ENCODE measurements around the gene PADI4. TPM values are rescaled to one million over a fixed set of nuclear protein-coding genes. Genes with fewer than 3 reads are reported as not detected.
"Not testable (repeated sequence)": the region's sequence is repeated elsewhere in the genome, so short reads cannot be mapped to it uniquely, and the experiment has no call there.

The PADI4 gene
- total RNA-seq, 1 donor from 2014 or later, result 2.7 TPM

DNA sequence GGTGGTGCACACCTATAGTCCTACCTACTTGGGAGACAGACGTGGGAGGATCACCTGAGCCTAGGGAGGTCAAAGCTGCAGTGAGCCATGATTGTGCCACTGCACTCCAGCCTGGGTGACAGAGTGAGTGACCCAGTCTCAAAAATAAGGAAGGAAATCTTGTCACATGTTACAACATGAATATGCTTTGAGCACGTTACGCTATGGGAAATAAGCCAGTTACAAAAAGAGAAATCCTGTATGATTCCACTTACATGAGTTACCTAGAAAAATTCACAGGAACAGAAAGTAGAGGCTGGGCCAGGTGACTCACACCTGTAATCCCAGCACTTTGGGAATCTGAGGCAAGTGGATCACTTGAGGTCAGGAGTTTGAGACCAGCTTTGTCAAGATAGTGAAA, 57.3 kb downstream of the PADI4 start:
- DNase-seq (ENCODE audit: low spot score), result no peak
- intact Hi-C loops (cut with DNase I), result no loop called here

DNA sequence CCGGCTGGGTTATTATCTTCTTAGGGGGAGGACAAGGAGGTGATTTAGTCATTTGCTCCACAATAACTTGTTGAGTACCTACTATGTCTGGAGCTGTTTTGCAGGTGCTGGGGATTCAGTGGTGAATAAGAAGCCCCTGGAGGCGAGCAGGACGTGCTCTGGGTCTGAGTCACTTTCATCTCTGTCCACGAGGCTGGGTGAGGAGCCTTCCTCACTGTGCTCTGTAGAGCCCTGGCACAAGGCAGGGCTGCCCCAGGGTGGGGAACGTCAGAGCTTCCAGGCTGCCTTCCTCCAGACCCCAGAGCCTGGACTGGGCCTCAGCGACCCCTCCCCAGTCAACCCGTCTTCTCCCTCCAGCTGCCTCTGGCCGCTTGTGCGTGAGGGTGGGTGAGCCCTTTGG, 61.5 kb downstream of the PADI4 start:
- DNase-seq (ENCODE audit: low spot score), result no peak
- intact Hi-C loops (cut with DNase I), result no loop called here

DNA sequence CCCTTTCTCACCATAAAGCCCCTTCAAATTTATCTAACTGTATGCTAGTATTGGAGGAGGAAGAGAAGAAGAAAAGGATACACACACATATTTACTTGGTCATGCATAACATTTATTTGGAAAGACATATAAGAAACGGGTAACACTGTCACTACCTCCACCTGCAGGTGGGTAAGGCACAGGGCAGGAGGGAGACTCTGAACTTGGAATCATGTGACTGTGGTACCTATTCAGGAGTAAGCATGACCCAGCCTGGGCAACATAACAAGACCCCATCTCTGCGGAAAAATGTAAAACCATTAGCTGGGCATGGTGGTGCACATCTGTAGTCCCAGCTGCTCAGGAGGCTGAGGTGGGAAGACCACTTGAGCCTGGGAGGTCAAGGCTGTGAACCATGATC, 62.6 kb downstream of the PADI4 start:
- DNase-seq (ENCODE audit: low spot score), result no peak
- intact Hi-C loops (cut with DNase I), result no loop called here

DNA sequence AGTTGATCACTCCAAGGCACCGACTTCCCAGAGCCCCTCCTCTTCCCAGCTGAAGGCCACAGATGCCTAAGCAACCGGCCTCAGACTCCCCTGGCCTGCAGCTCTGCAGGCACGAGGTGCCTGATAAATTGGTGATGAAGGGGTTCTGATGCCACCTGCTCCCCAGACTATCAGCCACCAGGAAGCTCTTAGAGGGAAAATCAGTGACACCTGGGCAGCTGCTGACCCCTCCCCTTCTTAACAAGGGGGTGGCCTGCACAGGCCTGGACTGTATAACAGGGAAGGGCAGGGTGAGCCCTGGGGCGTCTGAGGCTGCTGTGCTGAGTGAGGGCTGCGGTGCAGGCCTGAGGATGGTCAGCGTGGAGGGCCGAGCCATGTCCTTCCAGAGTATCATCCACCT, 63.9 kb downstream of the PADI4 start, which contains the start of gene PADI6:
Gene PADI6, plus strand, starts transcription at position 301 of the 400 bp plus-strand sequence. Its CDS starts 50 bp downstream, at position 351.
- no peak for DNase-seq (ENCODE audit: low spot score)
- intact Hi-C loops (cut with DNase I), result no loop called here

DNA sequence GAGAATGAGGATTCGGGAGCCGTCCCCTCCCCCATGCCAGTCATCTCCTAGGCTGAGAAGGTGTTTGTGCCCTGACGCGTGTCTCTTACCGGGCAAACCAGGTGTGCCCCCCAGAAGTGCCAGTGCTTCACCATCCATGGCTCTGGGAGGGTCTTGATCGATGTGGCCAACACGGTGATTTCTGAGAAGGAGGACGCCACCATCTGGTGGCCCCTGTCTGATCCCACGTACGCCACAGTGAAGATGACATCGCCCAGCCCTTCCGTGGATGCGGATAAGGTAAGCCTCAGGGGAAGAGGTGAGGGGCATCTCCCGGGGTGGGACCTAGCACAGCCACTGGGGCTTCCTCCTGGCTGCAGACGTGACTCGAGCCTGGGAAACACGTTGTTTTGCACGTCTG, 65.0 kb downstream of the PADI4 start:
- DNase-seq (ENCODE audit: low spot score), result no peak
- intact Hi-C loops (cut with DNase I), result no loop called here

DNA sequence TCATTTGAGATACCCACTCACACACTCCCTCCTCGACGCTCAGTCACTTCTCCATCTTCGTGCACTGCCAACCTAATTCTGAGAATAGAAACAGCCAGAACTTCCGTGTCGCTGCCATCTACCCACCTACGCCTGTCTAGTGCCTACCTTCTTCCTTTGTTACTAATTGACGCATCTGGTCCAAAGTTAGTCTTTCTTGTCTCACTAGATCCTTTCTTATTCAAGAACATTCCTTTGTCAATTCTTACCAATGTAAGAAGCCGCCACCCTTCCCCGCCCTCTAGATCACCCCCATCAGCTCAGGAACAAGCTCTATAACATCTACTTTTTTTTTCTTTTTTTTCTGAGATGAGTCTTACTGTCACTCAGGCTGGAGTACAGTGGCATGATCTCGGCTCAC, 67.7 kb downstream of the PADI4 start:
- no peak for DNase-seq (ENCODE audit: low spot score)
- intact Hi-C loops (cut with DNase I), result no loop called here

DNA sequence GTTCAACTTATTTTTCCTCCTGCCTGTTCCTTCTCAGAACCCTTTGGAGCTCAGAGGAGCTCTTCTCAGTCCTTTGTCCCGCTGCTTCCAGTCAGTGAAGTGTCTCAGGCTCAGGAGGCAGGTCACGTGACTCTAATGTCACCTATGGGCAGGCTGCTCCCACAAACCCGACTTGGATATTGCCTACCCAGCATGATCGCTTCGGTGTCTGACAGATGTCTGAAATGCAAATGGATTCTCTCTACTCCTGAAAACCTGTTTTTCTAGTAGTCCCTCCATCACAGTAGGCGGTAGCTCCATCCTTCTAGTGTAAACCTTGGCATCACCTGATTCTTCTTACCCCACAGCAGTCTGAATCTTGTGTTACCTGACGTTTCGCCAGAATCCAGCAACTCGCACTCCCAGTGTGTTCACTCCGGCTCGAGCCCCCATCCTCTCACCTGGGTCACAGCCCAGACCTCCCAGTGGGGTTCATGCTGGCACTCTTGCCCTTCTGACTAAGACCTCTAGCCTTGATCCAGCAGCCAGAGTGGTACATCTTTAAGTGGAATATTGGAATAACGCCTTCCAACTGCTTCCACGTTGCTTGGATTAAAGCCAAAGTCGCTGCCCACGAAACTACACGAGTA, 69.4 kb downstream of the PADI4 start:
- intact Hi-C loops (cut with DNase I), result no loop called here
- no peak for DNase-seq (ENCODE audit: low spot score)

DNA sequence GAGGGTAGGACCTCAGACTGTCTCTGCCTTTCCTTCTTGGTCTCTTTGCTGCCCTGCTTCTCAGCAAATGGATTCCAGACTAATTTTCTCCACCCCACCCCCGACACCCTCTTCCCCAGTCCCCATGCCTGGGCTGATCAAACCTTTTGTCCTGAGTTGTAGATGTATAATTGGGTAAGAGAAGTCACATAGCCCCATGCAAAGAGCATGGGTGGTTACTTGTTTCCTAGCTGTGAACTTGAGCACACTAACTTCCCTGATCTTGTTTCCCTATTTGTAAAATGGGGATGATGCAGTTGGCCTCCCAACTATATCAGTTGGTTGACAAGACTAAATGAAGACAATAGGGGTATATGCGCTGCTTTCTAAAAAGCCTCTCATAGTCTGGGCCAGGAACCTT, 73.2 kb downstream of the PADI4 start:
- no peak for DNase-seq (ENCODE audit: low spot score)
- intact Hi-C loops (cut with DNase I), result no loop called here

DNA sequence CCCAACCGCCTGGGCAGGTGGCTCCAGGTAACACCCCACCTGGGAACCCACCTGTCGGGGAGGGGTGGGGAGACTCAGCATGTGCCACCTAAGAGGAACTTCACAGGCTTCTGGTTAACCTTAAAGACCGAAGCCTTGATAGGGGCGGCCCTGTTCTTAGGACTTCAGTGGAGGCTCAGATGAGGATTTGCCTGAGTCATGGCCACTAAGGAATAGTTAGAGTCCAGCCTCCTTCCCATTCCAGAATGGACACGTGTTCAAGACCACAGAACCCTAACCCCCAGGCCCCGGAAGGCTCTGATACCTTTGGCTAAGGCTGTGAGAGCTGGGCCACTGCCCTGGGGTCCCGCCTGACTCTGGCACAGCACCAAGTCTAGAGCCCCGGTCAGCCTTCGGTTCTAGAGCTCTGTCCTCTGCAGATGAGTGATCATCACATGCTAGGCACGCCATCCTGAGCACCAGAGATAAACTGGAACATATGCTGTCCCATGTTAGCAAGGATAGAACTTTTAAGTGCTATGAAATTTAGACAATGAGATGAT, 84.3 kb downstream of the PADI4 start:
- DNase-seq (ENCODE audit: low spot score), result no peak
- intact Hi-C loops (cut with DNase I), result no loop called here

DNA sequence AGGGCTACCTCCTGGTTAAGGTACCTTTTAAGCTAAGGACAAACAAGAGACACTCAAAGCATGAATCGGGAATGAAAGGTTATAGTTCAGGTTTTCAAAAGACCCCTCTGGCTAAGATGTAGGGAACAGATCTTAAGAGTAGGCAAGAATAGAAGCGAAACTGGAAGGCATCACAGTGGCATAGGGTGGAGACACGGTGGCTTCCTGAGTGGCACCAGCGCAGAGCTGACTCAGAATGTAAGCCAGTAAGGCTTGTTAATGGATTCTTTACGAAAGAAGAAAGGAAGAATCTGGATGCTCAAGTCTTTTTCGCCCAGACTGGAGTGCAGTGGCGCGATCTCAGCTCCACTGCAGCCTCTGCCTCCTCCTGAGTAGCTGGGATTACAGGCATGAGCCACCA, 85.2 kb downstream of the PADI4 start:
- intact Hi-C loops (cut with DNase I), result no loop called here

DNA sequence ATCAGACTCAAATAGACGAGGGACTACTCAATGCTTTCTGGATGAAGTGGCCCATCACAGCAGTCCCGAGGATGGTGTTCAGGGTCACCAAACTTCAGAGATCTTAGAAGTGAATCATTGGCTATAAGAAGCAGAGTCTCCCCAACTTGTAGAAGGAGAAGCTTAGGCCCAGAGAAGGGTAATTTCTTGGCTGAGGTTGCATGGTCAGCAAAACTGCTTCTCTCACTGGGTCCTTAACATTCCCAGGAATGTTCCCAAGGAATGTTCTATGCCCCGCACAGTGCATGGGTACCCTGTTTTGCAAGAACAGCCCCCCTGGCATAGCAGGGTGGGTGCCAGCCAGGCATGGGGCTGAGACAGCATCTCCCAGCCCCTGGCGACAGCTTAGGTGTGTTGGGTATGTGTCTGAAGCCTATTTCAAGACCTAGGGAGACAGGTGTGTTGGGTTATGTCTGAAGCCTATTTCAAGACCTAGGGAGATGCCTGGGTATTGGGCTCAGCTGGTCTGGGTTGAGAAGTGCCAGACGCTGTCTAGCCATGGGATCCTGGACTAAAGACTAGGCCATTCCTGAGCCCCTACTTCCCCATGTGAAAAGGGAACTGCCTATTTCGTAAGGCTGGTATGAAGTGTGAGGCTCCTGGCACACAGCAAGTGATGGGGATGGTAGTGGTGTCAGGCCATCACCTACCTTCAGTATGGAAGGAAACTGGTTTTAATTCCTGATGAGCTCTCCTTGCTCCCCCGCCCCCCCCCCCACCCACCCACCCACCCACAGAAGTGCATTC, 90.1 kb downstream of the PADI4 start:
- intact Hi-C loops (cut with DNase I), result no loop called here
- DNase-seq (ENCODE audit: low spot score), result no peak

More for the DNA sequence above, 85.2 kb downstream of the PADI4 start:
- DNase-seq (ENCODE audit: low spot score), result no peak

DNA sequence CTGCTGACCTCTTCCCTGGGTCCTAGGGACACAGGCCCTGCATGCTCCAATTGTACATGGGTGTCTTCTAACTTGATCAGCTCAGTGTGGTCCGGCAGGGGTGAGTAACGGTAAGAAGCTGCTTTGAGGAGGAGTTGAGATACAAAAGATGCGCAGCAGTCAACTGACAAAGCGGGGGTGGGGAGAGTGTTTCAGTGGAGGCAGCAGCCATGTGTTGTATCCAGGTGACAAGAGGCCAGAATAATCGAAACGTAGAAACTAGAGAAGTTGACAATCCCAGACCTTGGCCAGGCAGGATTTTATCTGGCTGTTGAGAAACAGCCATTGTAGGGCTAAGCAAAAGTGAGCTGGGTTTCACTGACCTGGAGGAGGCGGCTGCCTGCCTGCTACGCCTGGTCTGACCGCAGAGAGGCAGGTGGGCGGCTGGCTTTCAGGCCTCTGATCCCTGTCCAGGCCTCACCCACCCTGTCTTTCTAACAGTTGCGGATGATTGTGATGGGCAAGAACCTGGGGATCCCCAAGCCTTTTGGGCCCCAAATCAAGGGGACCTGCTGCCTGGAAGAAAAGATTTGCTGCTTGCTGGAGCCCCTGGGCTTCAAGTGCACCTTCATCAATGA, 92.8 kb downstream of the PADI4 start:
- DNase-seq (ENCODE audit: low spot score), result no peak
- intact Hi-C loops (cut with DNase I), result no loop called here

DNA sequence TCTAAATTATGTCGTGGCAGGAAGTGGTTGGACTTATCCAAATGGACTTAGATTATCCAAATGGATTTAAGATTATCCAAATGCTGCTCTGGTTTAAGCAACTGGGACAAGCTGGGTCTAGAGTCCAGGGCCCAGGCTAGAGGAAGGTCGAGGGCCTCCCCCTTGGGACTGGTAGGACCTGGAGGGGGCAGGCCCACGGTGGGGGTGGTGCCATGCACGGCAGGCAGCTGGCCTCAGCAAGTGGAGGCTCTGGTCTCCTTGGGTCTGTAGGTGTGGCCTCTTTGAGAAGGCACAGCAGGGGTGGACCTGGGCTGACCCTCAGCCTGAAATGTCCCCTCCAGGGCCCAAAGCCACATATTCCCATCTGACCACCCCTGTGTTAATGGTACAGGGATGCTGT, 93.8 kb downstream of the PADI4 start:
- no peak for DNase-seq (ENCODE audit: low spot score)
- intact Hi-C loops (cut with DNase I), result no loop called here

DNA sequence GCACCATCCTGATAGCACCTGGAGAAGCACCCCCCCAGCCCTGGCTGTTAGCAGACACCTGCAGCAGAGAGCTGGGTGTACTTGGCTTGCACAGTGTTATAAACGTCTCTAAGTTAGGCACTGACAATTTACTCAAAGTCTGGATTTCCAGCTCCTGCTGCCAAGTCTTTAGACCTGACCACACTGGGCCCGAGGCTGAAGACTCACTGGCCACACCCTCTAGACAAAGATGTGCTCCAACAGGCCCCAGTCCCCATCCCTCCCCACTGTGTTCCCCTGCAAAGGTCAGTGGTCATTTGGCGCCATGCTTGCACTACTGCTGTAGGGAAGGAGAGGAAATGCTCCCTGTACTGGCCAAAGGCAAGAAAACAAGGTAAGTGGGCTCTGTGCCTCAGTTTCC, 95.1 kb downstream of the PADI4 start:
- intact Hi-C loops (cut with DNase I), result no loop called here
- DNase-seq (ENCODE audit: low spot score), result no peak

DNA sequence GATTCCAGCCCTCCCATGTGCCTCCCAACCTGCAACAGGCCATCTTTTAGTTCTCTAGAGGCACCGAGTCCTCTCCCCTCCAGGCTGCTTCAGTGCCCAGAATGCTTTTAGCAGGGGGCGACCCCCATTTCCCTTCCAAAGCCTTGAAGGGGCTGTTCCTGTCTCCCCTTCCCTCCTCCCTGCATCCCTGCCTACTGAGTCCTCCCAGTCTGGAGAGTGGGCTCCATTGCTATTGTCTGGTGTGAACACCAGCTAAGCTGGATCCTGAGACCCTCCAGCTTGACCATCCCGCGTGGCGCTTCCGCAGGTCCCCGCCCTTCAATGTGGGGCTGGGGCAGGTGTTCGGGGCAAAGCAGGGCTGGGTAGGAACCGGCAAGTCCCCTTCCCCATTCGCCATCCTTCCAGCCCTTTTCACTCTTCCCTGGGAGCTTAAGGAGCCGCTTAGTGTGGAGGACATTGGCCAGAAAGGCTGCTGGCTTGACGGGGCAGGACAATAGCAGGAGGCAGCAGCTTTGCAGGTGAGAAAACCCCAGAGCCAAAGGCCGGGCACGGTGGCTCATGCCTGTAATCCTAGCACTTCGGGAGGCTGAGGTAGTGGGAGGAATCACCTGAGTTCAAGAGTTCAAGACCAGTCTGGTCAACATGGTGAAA, 96.2 kb downstream of the PADI4 start:
- intact Hi-C loops (cut with DNase I), result no loop called here
- DNase-seq (ENCODE audit: low spot score), result no peak

DNA sequence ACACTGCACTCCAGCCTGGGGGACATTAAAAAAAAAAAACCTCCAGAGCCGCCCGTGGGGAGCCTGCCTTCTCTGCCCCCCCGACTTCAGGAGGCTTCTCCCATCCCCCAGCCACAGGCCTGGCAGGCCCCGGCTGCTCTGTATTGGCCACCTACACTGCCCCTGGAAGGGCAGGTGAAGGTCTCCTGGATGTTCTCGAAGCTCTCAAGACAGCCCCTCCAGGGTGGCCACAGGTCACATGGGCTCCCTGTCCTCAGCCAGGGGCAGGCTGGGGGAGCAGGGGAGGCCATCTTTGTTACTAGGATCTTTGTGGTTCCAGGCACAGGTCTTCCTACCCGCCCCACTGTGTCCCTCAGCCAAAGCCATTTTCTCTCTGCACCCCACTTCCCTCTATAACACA, 96.8 kb downstream of the PADI4 start:
- intact Hi-C loops (cut with DNase I), result loop anchor here (5.0 kb wide), 1 partner anchor 278 kb away; no protein-coding TSS in a partner anchor

DNA sequence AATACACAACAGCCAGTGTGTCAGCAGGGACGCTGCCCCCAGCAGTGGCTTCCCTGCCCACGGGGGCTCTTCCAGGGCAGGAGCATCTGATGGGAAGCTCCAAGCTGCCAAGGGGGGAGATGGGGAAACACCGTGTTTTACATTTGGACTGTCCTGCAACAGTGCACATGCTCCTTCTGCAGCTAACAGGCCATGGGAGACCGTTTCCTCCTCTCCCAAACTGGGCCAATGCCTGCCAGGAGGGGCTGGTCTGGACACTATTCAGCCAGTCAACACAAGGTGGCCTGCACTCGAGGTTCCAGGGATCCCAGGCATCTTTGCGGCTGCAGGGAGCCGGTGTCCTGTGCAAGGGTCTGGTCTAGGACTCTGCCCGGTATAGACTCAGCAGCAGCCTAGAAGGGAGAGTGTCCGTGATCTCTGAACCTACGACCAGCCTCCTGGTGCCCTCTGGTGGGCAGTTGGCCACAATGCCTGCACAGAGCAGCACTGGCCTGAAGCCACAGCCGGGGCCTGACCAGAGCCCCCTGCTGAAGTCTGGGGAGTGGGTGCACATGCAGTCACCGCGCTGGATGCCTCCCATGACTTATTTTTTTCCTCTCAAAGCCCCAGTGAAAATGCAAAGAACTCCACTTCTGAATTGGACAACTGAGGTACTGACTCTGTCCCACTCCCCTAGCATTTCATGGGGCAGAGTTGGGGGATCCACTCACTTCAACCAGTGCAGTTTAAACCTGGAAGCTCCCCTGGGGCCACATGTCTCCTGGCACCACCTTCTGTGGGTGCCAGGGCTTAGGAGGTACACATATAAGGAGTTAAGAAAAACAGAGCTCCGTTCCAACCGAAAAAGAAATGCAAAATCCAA, 98.1 kb downstream of the PADI4 start:
- intact Hi-C loops (cut with DNase I), result loop anchor here (5.0 kb wide), 1 partner anchor 279 kb away; no protein-coding TSS in a partner anchor
- peak; percentile 81 for DNase-seq (ENCODE audit: low spot score)

More for the DNA sequence above, 96.8 kb downstream of the PADI4 start:
- no peak for DNase-seq (ENCODE audit: low spot score)

DNA sequence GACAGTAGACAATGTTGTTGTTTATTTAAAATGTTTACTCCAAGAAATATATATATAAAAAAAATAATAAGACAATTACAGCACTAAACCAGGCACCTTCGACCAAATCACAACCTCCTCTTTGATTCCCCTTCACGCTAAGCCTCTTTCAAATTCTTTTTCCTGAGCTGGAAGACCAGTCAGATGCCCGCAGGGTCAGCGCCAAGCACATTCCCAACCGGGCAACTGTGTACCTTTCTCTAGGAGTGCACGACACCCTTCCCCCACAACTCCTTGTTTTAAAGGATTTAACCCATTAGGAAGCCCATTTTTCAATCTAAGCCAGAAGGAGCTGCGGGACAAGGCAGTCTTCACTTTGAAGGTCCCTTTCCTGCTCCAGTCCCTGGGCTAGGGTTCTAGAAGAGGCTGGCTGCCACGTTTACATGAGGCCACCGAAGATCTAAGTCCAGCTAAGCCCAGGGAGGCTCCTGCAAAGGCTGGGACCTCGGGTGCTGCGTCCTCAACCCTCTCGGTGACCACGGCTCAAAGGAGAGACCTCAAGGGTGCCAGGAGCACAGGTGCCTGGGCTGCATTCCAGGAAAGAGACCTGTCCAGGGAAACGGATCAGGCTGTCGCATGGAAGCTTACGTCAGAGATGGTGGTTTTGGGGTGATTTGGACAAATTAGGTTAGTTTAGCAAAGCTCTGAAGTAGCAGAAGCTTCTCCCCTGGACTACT, 98.9 kb downstream of the PADI4 start:
- DNase-seq (ENCODE audit: low spot score), result not testable (repeated sequence)
- intact Hi-C loops (cut with DNase I), result loop anchor here (5.0 kb wide), 1 partner anchor 280 kb away; no protein-coding TSS in a partner anchor
